Gastrocnemius medialis (tissue), 4 donors: Measurements from ENCODE around the gene BLACAT1. TPM values are rescaled to one million over a fixed set of nuclear protein-coding genes. Genes with fewer than 3 reads are reported as not detected.
"Not testable (repeated sequence)": the region's sequence is repeated elsewhere in the genome, so short reads cannot be mapped to it uniquely, and the experiment has no call there.

Experiments used
- ATAC-seq, 2 donors: fragments of 150-250 bp; one replicate each; pipeline ENCODE4 v1.9.1; 2016
- DNase-seq, 2 donors: peaks; one replicate each; pipeline ENCODE4 v3.0.0-alpha.2; 2019
- H3K27ac ChIP-seq, 4 donors: fragments of 200-600 bp; sonication (generic); 1 replicate in 1 of 4; 2 replicates in 3 of 4; pipeline ENCODE4 v1.5.1; 2016 to 2018; ENCODE audit warnings: mild to moderate bottlenecking in 2 of 4, moderate library complexity in 1 of 4
- H3K27me3 ChIP-seq, 3 donors: fragments of 200-600 bp; sonication (generic) in 2 of 3; 1 replicate in 1 of 3; 2 replicates in 2 of 3; pipeline versions ENCODE4 v1.5.1 to v1.6.0; 2016 to 2019; ENCODE audit warnings: mild to moderate bottlenecking in 1 of 3, moderate library complexity in 1 of 3
- H3K36me3 ChIP-seq, 2 donors: fragments of 200-600 bp; sonication (generic) in 1 of 2; one replicate each; pipeline ENCODE4 v1.5.1; 2017 to 2018
- H3K4me1 ChIP-seq, 2 donors: fragments of 200-600 bp; sonication (generic) in 1 of 2; one replicate each; pipeline ENCODE4 v1.5.1; 2016 to 2017; ENCODE audit warnings: mild to moderate bottlenecking in 2 of 2
- H3K4me3 ChIP-seq, 4 donors: fragments of 200-600 bp; sonication (generic) in 3 of 4; 1 replicate in 1 of 4; 2 replicates in 3 of 4; pipeline ENCODE4 v1.5.1; 2016 to 2019; ENCODE audit warnings: mild to moderate bottlenecking in 2 of 4
- H3K9me3 ChIP-seq, 3 donors: fragments of 200-600 bp; sonication (generic) in 2 of 3; 1 replicate in 1 of 3; 2 replicates in 2 of 3; pipeline ENCODE4 v1.5.1; 2016 to 2019
- CTCF ChIP-seq, 5 experiments: fragments of 450-650 bp in 3 of 5; fragments of 200-600 bp in 2 of 5; sonication (generic) in 2 of 5; IDR thresholded peaks in 4 of 5; conservative IDR thresholded peaks in 1 of 5; 1 replicate in 4 of 5; 2 replicates in 1 of 5; pipeline ENCODE4 v1.5.1; 2016 to 2019; ENCODE audit warnings: antibody characterized with exemption in 5 of 5, mild to moderate bottlenecking in 3 of 5, moderate library complexity in 3 of 5
- POLR2A ChIP-seq, 2 donors: fragments of 450-650 bp; IDR thresholded peaks; one replicate each; pipeline ENCODE4 v1.6.1; 2017; ENCODE audit warnings: antibody characterized with exemption in 2 of 2, mild to moderate bottlenecking in 2 of 2, moderate library complexity in 2 of 2
- in situ Hi-C, 4 donors: fragments of 200-750 bp; cut with MboI; loops; one replicate each; pipeline versions ENCODE4 v1.15.0 to v1.8.0; 2017; ENCODE audit warnings: low sequenced_read_pairs in 4 of 4
- intact Hi-C: fragments of 100-400 bp; cut with DNase I; formaldehyde crosslinking; loops from one replicate; pipeline ENCODE4 v1.15.1; 2023; ENCODE audit warnings: low total_unique reads
- total RNA-seq, 4 donors: library from RNA; depleted of rRNA; stranded (reverse); fragments of >200 nt; gene quantifications; one replicate each; pipeline versions ENCODE4 v1.1.0 to v1.2.3, GENCODE V29; 2016

Gene BLACAT1
- total RNA-seq, 4 donors from 2014 or later, result not detected

DNA sequence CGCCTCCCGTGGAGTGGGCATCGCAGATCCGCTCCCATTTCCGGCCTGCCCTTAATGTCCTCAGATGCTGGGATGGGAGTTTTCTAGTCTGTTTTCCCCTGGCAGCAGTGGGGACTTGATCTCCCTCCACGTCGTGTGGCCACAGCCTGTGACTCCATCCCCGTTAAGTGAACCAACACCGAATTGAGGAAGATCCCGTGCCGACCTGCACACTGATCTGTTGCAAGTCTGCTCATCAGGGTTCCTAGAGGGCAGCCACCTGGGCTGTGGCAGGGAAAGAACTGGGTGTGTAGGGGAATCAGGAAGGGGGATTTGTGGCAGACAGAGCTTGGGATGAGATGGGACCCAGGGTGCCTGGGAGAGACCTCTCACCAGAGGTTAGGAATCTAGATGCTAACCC is 25.4 kb upstream of the BLACAT1 start:
- peaks cover 27 to 47% (median 38%) of the 10 kb centered on the region in 3 donors for H3K27me3 ChIP-seq
- in situ Hi-C loops, result loop anchor here in 2 of 4 donors (10.0 kb wide), 2 partner anchors 86 to 126 kb away; partner anchors contain the start of gene KLHDC8A (in 2 of the 2)
- ATAC-seq (no peak), DNase-seq (no peak)
- no peak overlapping the region for H3K27ac ChIP-seq
- intact Hi-C loops, result loop anchor here (10.0 kb wide), 1 partner anchor 126 kb away; the partner anchor contains the start of gene KLHDC8A
- no peaks in the 10 kb centered on the region for H3K4me1 ChIP-seq
- H3K9me3 ChIP-seq, result no peaks in the 10 kb centered on the region
- H3K36me3 ChIP-seq, result no peaks in the 10 kb centered on the region
- no peak overlapping the region for H3K4me3 ChIP-seq
- TF ChIP-seq POLR2A (IDR thresholded peaks at IDR 0.05) (no peak), CTCF (IDR thresholded peaks at IDR 0.05 in 4 of 5, conservative IDR thresholded peaks at IDR 0.05 in 1 of 5) (no peak)

GRCh38 chr1:205480349-205480985 is 24.6 kb upstream of the BLACAT1 start:
- no peaks in the 10 kb centered on the region for H3K4me1 ChIP-seq
- intact Hi-C loops, result loop anchor here (10.0 kb wide), 1 partner anchor 126 kb away; the partner anchor contains the start of gene KLHDC8A
- no peaks in the 10 kb centered on the region for H3K36me3 ChIP-seq
- H3K27me3 ChIP-seq, result peaks cover 27 to 47% (median 45%) of the 10 kb centered on the region in 3 donors
- in situ Hi-C loops, result loop anchor here in 2 of 4 donors (10.0 kb wide), 2 partner anchors 86 to 126 kb away; partner anchors contain the start of gene KLHDC8A (in 2 of the 2)
- H3K27ac ChIP-seq, result no peak overlapping the region
- H3K4me3 ChIP-seq, result no peak overlapping the region
- DNase-seq (no peak), ATAC-seq (no peak)
- H3K9me3 ChIP-seq, result no peaks in the 10 kb centered on the region
- TF ChIP-seq POLR2A (IDR thresholded peaks at IDR 0.05) (no peak), CTCF (IDR thresholded peaks at IDR 0.05 in 4 of 5, conservative IDR thresholded peaks at IDR 0.05 in 1 of 5) (no peak)

DNA sequence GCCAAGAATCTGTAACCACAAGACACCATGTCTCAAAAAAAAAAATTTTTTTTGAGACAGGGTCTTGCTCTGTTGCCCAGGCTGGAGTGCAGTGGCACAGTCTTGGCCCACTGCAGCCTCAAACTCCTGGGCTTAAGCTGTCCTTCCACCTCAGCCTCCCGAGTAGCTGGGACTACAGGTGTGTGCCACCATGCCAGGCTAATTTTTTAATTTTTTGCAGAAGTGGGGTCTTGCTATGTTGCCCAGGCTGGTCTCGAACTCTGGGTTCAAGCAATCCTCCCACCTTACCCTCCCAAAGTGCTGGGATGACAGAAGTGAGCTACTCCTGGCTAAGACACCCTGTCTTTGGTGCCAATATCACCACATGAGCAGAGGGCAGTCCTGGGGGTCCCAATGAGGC is 23.1 kb upstream of the BLACAT1 start:
- H3K27ac ChIP-seq, DNase-seq, H3K36me3 ChIP-seq, in situ Hi-C loops, H3K4me3 ChIP-seq, ATAC-seq, H3K4me1 ChIP-seq, intact Hi-C loops, H3K9me3 ChIP-seq: not testable (repeated sequence)
- peaks cover 32 to 54% (median 46%) of the 10 kb centered on the region in 3 donors for H3K27me3 ChIP-seq

DNA sequence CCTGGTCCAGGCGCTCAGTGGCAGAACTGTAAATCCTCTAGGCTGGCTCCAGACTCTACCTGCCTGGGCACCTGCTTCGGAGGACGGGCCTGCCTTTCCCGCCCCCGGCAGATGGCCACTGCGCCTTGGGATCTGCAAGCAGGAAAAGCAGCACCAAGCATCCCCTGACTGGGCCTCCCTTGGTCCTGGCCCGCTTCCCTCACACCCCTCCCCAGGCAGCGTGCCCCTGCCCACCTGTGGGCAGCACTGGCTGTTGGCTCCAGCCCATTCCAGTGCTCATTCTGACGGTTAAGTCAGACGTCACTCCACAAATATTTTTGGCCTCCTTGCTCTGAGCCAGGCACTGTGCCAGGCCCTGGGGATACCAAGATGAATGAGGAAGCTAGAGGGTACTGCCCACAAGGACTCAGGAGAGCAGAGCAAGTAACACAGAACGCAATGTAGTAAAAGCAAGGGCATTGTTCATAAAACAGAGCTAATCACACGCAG is 22.0 kb upstream of the BLACAT1 start:
- no peaks in the 10 kb centered on the region for H3K36me3 ChIP-seq
- H3K4me3 ChIP-seq, result no peak overlapping the region
- intact Hi-C loops (no loop called here), in situ Hi-C loops (no loop called here)
- DNase-seq (no peak), ATAC-seq (no peak)
- H3K4me1 ChIP-seq, result no peaks in the 10 kb centered on the region
- H3K9me3 ChIP-seq, result no peaks in the 10 kb centered on the region
- H3K27me3 ChIP-seq, result peaks cover 36 to 62% (median 41%) of the 10 kb centered on the region in 3 donors
- no peak for TF ChIP-seq POLR2A (IDR thresholded peaks at IDR 0.05)
- TF ChIP-seq CTCF (IDR thresholded peaks at IDR 0.05 in 4 of 5, conservative IDR thresholded peaks at IDR 0.05 in 1 of 5), result no peak
- no peak overlapping the region for H3K27ac ChIP-seq

DNA sequence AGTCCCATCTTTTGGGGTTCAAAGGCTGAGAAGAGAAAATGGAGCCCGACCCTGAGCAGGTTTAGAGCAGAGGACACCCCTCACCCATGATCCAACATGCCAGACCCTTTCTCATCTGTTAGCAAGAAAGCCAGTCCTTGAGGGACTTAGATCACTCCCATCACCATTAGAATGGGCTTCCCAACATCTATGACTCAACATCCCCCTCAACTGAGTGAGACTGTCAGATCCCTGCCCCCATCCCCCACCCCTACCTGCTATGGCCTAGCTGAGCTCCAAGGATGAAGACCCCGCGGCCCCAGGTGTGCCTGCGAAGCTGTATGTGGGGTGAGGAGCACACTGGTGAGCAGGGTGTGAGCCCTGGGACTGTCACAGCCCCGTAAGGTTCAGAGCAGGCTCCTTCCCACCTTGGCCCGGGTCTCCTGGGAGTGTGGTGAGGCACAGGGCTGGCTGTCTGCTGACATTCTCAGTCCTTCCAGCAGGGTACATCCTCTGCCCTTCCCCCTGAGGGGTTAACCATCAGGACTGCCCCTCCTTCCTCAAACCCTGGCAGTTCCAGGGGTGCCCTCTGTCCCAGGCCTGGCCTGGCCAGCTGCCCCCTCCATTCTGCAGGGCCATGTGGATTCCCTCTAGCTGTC is 21.4 kb upstream of the BLACAT1 start:
- no peaks in the 10 kb centered on the region for H3K9me3 ChIP-seq
- peaks cover 34 to 57% (median 36%) of the 10 kb centered on the region in 3 donors for H3K27me3 ChIP-seq
- no peak overlapping the region for H3K27ac ChIP-seq
- H3K36me3 ChIP-seq, result no peaks in the 10 kb centered on the region
- TF ChIP-seq CTCF (IDR thresholded peaks at IDR 0.05 in 4 of 5, conservative IDR thresholded peaks at IDR 0.05 in 1 of 5) (no peak), POLR2A (IDR thresholded peaks at IDR 0.05) (no peak)
- in situ Hi-C loops, result no loop called here
- no peak overlapping the region for H3K4me3 ChIP-seq
- no peaks in the 10 kb centered on the region for H3K4me1 ChIP-seq
- intact Hi-C loops, result no loop called here
- ATAC-seq, result no peak
- DNase-seq, result no peak
